Measurements from ENCODE around the gene HNF1A.

DNA sequence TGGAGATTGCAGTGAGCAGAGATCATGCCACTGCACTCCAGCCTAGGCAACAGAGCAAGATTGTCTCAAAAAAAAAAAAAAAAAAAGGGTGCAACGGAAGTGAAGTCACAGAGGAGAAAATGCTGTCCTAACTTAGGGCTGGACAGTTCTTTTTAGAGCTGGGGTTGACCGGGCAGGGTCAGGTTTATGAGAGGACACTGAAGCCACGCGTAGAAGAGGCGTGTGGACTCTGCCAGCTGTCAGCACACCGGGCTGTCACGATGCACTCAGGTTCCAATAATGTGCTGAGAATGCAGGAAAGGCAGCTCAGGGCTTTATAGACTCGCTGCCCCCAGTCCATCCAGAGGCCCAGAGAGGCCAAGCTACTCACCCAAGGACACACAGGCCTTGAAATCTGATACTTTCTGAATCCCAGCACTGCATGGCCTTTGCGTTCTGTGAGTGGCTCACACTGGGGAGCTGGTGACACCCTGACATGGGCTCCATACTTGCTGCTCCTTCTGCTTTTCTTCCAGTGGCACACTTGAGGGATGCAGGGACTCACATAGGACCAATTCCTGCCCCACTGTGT is 45.3 kb upstream of the HNF1A start:
- TF ChIP-seq HOXB6 (CRISPR knock-in tag; IDR thresholded peaks at IDR 0.05; ENCODE audit: borderline replicate concordance) (no peak), ETV6 (IDR thresholded peaks at IDR 0.05; ENCODE audit: borderline replicate concordance in 1 of 2, low read depth in 2 of 2, low read length in 1 of 2) (no peak), ETV6 (CRISPR knock-in tag; IDR thresholded peaks at IDR 0.05; ENCODE audit: borderline replicate concordance) (no peak), LARP7 (IDR thresholded peaks at IDR 0.05) (no peak), TBL1XR1 (IDR thresholded peaks at IDR 0.05; ENCODE audit: low read length in 2 of 2) (no peak), TBP (optimal IDR thresholded peaks at IDR 0.05; ENCODE audit: low read depth, low read length) (no peak)

Measured in K562 (cell line).